Dendritic cell treated with granulocyte-macrophage colony-stimulating factor and Interleukin-4, amounts not matched to agents 40 ng/mL and 50 ng/mL, for 4 days (primary cell): ENCODE data around the gene CYFIP2.
"Not testable (repeated sequence)": the region's sequence is repeated elsewhere in the genome, so short reads cannot be mapped to it uniquely, and the experiment has no call there.

Experiments
- H3K27ac Mint-ChIP-seq: one replicate; pipeline ENCODE4 v1.8.0; 2022; ENCODE audit warnings: mild to moderate bottlenecking, mixed read lengths
- H3K27me3 Mint-ChIP-seq: one replicate; pipeline ENCODE4 v1.8.0; 2022; ENCODE audit warnings: mild to moderate bottlenecking, mixed read lengths
- H3K36me3 Mint-ChIP-seq: one replicate; pipeline ENCODE4 v1.8.0; 2022; ENCODE audit warnings: low read depth, mixed read lengths
- H3K4me1 Mint-ChIP-seq: one replicate; pipeline ENCODE4 v1.8.0; 2022; ENCODE audit warnings: low read depth, mixed read lengths
- H3K4me3 Mint-ChIP-seq: one replicate; pipeline ENCODE4 v1.8.0; 2022; ENCODE audit warnings: mild to moderate bottlenecking, moderate library complexity, mixed read lengths
- H3K9me3 Mint-ChIP-seq: one replicate; pipeline ENCODE4 v1.8.0; 2022; ENCODE audit warnings: mixed read lengths
- intact Hi-C: fragments of 100-400 bp; cut with micrococcal nuclease; formaldehyde crosslinking; loops from one replicate; pipeline ENCODE4 v1.15.0; 2022

Gene CYFIP2

DNA sequence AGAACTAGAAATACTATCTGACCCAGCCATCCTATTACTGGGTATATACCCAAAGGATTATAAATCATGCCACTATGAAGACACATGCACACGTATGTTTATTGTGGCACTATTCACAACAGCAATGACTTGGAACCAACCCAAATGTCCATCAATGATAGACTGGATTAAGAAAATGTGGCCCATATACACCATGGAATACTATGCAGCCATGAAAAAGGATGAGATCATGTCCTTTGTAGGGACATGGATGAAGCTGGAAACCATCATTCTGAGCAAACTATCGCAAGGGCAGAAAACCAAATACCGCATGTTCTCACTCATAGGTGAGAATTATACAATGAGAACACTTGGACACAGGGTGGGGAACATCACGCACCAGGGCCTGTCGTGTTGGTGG lies 164.0 kb downstream of the CYFIP2 start:
- H3K36me3 Mint-ChIP-seq, H3K4me3 Mint-ChIP-seq, H3K9me3 Mint-ChIP-seq, H3K4me1 Mint-ChIP-seq, H3K27ac Mint-ChIP-seq: not testable (repeated sequence)
- H3K27me3 Mint-ChIP-seq: peaks cover 15% of the 10 kb centered on the region
- intact Hi-C loops: loop anchor here (2.0 kb wide), 1 partner anchor 47 kb away; no protein-coding TSS in a partner anchor

DNA sequence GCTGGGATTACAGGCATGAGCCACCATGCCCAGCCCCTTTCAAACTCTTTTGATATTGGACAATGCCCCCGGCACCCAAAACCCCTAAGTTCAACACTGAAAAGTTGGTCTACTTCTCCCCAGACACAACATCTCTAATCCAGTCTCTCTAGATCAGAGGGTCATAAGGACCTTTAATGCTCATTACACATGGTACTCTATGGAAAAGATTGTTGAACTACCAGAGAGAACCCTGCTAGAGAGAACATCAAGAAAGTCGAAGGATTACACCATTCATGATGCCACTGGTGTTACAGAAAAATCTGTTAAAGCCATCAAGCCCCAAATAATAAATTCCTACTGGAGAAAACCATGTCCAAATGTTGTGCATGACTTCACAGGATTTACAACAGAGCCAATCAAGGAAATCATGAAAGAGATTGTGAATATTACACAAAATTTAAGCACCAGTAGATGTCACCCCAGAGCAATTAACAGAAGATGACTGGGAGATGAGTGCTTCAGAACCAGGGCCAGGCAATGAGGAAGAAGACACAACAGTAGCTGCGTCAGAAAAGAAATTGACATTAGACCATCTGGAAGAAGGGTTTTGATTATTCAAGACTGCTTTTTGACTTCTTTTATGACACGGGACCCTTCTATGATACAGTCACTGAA lies 165.7 kb downstream of the CYFIP2 start:
- peaks cover 13% of the 10 kb centered on the region for H3K4me1 Mint-ChIP-seq
- H3K27ac Mint-ChIP-seq: no peak overlapping the region
- peaks cover 21% of the 10 kb centered on the region for H3K9me3 Mint-ChIP-seq
- H3K4me3 Mint-ChIP-seq: no peak overlapping the region
- H3K36me3 Mint-ChIP-seq: no peaks in the 10 kb centered on the region
- H3K27me3 Mint-ChIP-seq: peaks cover 11% of the 10 kb centered on the region
- intact Hi-C loops: loop anchor here (1.0 to 2.0 kb wide), 3 partner anchors 45 to 311 kb away; partner anchors contain the start of gene LSM11

DNA sequence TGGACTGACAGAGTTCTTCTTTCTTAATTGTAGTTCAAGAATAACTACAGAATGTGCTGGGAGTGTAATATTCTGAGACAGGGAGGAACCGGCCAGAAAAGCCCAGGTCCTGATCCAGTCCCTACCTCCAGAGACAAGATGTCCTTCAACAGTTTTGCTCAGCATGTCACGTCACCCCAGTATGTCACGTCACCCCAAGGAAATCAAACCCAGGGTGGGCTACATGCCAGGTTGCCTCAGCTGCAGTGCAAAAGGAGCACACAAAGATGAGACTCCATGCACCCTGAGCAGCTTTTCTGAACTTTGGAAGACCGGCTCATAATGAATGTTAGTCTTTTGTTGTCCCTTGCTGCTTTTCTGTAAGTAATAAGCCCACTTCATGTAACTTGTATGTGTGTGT lies 168.2 kb downstream of the CYFIP2 start:
- Mint-ChIP-seq H3K27me3 (peaks cover 3% of the 10 kb centered on the region), H3K36me3 (no peaks in the 10 kb centered on the region), H3K27ac (no peak overlapping the region), H3K4me1 (peaks cover 13% of the 10 kb centered on the region), H3K4me3 (no peak overlapping the region), H3K9me3 (peaks cover 21% of the 10 kb centered on the region)
- intact Hi-C loops: no loop called here

DNA sequence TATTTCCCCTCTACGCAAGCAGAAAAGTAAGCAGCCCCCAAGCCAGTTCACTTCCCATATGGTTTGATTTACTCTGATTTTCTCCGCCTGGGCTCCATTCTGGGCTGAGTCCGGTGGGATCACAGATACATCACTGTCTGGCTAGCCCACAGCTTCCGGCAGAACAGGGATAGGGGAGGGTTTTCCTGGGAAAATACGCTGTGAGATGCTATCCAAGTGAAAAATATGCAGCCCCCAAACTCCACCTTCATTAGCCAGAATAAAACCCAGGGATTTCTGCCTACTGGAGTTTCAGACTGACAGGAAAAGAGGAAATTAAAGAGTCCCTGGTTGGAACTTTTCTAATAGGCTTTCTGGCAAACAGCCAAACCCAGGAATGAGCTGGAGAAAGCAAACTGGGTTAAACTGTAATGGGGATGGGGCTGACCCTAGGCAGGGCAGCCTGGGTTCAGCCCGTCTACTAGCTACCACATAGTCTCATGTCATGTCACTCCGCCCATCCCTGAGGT lies 177.2 kb downstream of the CYFIP2 start:
- Mint-ChIP-seq H3K27me3 (peaks cover 9% of the 10 kb centered on the region), H3K4me3 (no peak overlapping the region), H3K9me3 (no peaks in the 10 kb centered on the region), H3K27ac (no peak overlapping the region), H3K4me1 (peaks cover 5% of the 10 kb centered on the region), H3K36me3 (no peaks in the 10 kb centered on the region)
- intact Hi-C loops: no loop called here

DNA sequence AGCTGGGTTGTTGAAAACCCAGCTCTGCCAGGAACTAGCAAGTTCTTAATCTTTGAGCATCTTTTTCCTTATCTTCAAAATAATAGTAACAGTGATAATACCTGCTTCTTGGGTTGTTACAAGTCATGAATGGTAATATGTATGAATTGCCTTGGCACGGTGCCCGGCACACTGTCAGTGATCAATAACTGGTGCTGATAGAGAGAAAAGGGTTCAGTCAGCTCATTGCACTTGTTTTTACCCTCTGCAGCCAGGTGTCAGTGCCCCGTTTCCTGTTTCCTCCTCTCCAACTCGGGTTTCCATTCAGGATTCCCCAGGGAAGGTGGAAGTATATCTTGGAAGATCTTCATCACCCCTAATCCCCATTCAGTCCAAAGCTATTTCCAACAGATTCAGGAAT lies 178.3 kb downstream of the CYFIP2 start:
- H3K4me1 Mint-ChIP-seq: peaks cover 5% of the 10 kb centered on the region
- peaks cover 9% of the 10 kb centered on the region for H3K27me3 Mint-ChIP-seq
- intact Hi-C loops: no loop called here
- no peak overlapping the region for H3K4me3 Mint-ChIP-seq
- no peak overlapping the region for H3K27ac Mint-ChIP-seq
- H3K9me3 Mint-ChIP-seq: no peaks in the 10 kb centered on the region
- H3K36me3 Mint-ChIP-seq: no peaks in the 10 kb centered on the region
